OCI-LY7 (cell line): ENCODE data around the gene PFKFB4.

Experiments
- CTCF ChIP-seq: fragments of 200-600 bp; sonication (generic); conservative IDR thresholded peaks from 2 replicates; pipeline ENCODE4 v1.5.1; 2014; ENCODE audit warnings: mild to moderate bottlenecking, antibody characterized with exemption, low read length, moderate library complexity, mixed read lengths
- EZH2phosphoT487 ChIP-seq: fragments of 200-600 bp; sonication (generic); IDR thresholded peaks from 2 replicates; pipeline ENCODE4 v1.6.1; 2018; ENCODE audit warnings: low read depth, borderline replicate concordance, mild to moderate bottlenecking, mixed run types, antibody characterized with exemption, low read length, moderate library complexity, mixed read lengths

- TF ChIP-seq CTCF (no peak), EZH2phosphoT487 (no peak)
Observed at GRCh38 chr3:48585411-48585810, 28.8 kb upstream of the PFKFB4 start.
